ENCODE measurements around the gene SORT1. TPM values are rescaled to one million over a fixed set of nuclear protein-coding genes. Genes with fewer than 3 reads are reported as not detected.
A peak's percentile ranks its signal among the peaks of the same experiment; 100 is the strongest.
"Not testable (repeated sequence)": the region's sequence is repeated elsewhere in the genome, so short reads cannot be mapped to it uniquely, and the experiment has no call there.

SORT1 gene
- total RNA-seq, 1 donor from 2014 or later = 48.2 TPM

DNA sequence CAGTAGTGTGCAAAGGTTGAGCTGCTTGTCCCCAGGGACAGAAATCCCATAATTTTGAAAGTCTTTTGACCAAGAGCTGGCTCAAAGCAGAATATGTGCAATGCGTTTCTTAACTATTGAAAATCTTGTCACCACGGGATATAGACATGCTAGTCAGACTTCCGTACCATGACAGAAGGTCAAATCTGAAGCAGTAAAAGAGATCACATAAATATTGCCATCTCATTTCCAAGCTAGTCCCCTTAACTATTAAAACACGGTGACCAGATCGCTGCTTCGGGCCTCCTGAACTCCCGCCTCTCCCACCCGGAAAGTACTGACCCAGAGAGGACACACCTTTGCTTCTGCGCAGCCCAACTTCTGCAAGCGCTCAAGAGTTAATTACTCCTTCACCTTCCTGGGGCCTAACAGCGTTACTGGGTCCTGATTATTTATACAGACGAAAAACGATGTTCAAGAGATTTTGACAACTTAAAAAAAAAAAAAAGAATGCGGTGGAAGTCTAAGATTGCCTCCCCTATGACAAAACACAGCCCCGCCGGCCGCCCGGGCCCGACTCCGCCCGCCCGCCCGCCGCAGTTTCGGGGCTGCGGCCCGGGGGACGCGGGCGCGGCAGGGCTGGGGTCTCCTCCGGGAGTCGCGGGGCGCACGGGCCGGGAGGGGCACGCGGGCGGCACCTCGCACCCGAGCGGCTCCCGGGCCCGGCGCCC is 692 bp downstream of the SORT1 start:
- DNase-seq = no peak

DNA sequence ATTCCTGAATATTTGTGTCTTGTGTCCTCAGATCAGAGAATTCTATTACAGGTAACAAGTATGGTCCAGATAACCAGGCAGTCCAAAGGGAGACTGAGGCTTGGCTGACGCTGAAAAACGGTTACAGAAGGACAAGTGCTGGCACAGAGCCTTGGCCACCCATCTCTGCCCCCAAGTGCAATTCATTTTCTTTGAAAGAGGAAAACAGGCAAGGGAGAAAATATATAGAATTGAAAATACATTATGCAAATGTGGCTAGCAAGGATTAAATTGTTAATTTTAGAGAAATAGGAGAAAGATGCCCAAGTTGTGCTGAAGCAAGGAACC is 1.2 kb downstream of the SORT1 start:
- no peak for DNase-seq

DNA sequence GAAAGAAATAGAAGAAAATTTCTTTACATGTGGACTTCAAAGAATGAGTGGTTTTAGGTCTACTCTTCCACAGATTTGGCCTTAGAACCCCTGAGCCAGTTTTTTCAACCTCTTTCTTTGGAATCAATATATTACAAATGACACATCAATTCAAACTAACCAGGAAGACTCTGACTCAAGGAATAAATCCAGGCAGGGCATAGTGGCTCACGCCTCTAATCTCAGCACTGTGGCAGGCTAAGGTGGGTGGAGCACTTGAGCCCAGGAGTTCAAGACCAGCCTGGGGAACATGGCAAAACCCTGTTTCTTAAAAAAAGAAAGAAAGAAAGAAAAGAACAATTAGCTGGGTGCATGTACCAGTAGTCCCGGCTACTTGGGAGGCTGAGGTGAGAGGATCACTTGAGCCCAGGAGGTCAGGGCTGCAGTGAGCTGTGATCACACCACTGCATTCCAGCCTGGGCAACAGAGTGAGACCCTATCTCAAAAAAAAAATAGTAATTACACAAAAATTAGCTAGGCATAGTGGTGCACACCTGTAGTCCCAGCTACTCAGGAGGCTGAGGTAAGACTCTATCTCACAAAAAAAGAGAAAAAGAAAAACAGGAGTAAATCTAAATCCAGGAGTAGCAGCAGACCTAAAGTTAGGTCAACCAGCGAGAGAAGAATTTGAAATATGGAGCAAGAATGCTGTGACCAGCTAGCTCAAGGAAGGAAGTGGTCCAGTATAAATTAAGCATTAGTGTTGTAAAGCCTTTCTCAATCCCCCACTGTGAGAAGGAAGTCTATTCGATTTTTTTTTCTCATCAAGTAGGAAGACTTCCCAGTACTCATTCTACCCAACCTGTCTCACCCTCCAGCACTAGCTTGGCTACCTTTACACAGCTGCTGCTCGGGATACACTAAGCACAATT is 1.9 kb downstream of the SORT1 start:
- DNase-seq = no peak

DNA sequence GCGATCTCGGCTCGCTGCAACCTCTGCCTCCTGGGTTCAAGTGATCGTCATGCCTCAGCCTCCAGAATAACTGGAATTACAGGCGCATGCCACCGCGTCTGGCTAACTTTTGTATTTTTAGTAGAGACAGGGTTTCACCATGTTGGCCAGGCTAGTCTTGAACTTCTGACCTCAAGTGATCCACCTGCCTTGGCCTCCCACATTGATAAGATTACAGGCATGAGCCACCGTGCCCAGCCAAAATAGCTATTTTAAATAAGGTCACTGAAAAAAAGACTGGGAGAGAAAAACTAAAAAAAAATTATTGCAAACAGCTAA is 2.5 kb downstream of the SORT1 start:
- DNase-seq = not testable (repeated sequence)

DNA sequence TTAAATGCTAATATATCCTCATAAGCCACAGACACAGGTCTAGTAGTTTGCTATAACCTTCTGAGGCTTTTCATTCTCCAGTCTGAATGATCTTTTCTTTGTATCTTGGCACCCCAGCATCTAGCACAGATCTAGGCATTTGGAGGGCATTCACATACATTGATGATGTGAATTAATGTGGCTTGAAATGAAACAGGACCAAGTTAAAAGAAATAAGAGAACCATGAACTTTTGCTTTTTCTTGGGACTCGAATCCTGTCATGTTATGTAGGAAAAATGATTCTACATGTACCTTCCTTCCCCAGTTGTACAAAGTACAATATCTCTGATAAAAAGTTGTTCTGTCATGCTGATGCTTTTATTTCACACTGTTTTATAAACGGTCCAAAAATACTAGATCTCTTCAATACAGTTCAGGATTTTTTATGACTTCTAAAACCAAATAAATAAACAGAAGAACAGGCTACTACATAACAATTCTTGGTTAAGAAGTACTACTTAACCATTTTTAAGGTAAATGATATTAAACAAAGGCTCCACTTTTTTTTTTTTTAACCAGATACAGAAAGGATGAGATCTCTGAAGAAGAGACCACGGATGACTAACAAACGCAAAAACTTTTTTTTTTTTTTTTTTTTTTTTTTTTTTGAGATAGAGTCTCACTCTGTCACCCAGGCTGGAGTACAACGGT is 3.0 kb downstream of the SORT1 start:
- no peak for DNase-seq

DNA sequence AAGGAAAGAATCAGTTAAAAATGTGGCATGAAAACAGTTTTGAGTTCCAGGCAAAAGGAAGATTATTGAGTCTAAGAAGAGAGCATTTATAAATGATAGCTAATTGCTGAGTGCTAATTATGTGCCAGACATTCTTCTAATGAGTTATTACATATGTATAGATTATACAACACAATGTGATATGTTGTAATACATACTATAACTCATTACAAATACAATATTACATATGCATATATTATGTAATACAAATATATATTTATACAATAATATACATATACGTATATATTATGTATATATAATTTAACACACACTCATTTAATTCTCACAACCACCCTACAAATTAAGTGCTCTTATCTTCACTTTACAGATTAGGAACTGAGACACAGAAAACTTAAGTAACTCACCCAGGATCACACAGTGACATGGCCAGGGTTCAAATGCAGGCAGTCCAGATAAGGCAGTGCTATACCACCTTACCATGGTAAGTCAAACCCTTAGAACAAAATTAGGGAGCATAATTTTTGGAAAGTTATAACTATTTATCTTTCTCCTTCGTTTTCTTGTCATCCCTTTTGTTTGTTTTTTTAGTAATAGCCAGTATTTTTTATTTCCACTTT is 4.0 kb downstream of the SORT1 start:
- DNase-seq = no peak

DNA sequence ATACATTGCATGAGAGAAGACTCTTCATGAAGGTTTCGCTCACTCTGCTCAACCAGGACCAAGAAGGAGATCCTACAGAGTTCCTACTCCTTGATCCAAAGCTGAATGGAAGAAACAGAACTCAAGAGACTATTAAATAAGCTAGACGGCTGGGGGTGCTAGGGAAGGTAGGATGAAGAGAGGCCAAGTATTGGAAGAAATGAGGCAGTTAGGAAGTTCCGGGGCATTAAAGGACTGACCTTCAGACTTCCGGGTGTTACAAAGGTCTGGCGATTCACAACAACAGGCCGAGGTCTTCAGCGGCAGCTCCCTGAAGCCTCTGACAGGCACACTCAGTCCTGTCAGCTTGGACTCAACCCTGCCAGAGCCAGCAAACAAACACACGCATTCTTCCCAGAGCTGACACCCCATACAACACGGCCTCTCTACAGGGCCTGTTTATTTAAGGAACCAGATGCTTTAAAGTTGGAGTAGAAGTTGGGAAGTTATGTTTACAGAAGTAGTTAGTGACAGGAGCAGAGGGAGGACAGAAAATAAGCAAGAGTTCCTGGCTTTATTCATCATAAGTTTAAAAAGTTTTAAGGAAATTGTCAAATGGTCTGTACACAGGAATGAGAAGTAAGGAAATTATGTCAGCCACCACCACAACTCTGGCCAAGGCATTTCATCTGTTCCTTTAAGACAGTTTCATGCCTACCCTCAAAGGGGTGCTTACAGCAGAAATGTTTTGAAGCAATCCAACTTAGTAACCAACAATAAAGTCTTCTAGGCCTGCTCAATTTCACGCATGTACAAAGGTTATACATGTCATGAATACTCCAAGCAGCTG is 4.7 kb downstream of the SORT1 start:
- DNase-seq = peak; percentile 54

DNA sequence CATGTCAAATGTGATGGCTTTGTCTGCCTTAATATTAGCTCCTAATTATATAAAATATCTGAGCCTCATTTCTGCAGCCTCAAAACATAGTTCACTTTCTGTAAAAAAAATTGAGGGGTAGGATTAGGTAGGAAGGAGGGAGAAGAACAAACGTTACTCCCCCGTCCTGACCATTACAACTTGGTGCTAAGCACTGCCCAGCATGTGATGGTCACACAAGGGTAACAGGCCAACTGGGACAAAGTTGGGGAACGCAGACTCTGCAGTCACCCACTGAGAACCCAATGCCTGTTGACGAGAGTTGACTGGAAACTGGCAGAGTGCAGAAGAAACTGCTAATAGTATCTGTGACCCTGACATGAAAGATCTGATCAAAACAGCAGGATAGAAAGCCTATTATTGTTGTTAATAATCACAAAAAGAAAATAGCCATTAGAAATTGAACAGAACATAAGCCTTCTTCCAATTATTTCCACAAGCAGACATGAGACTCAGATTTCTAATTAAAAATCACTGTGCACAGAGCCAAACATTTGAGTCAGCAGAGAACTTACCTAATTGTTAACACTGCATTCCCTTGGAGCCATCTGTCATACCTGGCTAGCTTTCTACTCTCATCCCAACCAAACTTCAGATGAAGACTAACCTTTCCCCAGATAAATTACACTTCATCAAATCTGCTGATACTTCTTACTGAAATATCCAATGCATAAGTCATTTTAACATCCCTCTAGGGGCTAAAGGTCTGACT is 5.5 kb downstream of the SORT1 start:
- no peak for DNase-seq

DNA sequence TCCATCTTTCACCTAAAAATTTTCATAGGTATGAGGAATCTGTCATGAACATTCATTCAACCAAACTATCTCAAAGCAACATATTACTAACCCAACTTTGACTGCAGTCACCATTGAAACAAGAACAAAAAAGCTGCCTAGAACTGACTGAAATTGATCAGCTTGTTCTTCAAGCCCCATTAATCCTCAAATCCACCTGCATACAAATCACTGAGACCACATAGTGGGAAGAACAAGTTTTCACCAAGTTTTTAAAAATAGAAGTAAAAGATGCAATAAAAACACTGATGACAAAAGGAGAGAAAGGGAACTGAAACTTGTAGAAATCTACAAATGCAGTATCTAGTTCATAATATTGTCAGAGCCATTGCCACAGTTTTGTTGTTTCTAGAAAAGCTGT is 6.1 kb downstream of the SORT1 start:
- DNase-seq = no peak

DNA sequence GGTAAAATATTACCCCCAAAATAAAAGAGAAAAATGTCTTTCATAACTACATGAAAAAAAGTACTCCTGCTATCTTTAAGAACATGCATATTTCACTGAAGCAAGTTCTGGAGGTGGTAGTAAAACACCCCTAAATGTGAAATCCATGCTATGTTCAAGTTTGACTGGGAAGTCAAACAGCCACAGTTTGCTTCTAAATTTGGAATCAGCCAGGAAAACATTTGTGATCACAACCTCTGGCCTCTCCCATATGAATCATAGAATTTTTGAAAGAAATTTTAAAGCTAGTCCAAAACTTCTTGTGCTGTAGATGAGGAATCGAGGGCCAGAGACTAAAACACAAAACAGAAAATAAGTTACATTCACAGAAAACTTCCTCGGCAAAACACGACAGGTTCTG is 6.6 kb downstream of the SORT1 start:
- DNase-seq = no peak

DNA sequence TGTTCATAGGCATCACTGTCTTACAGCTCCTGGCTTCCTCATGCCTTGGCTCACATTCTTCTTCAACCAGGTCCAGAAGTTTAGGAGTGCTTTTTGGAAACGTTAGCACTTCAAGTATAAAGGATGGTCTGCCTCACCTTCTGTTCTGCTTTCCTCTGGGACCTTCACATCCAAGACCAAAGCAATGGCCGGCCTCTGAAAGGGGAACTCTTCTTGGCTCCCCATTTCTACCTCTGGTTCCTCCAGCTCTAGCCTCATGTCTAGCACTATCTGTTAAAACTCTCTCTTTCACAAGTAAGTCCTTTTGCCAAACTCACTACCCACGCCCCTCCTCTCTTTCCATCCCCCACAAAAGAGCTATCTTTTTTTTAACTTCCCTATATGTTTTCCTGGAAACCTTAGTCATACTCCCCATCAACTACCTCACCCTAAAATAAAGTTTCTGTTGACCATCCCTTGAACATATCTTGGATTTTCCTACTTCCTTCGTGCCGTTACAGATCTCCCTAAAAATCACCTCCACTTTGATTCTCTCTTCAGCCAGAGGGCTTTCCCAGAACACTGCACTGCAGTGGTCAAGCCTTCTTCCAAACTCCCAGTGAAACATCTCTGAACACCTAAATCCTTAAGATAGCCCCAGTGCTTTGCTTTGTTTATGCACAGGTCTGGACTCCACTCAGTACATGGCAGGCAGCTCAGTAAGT is 7.9 kb downstream of the SORT1 start:
- no peak for DNase-seq

DNA sequence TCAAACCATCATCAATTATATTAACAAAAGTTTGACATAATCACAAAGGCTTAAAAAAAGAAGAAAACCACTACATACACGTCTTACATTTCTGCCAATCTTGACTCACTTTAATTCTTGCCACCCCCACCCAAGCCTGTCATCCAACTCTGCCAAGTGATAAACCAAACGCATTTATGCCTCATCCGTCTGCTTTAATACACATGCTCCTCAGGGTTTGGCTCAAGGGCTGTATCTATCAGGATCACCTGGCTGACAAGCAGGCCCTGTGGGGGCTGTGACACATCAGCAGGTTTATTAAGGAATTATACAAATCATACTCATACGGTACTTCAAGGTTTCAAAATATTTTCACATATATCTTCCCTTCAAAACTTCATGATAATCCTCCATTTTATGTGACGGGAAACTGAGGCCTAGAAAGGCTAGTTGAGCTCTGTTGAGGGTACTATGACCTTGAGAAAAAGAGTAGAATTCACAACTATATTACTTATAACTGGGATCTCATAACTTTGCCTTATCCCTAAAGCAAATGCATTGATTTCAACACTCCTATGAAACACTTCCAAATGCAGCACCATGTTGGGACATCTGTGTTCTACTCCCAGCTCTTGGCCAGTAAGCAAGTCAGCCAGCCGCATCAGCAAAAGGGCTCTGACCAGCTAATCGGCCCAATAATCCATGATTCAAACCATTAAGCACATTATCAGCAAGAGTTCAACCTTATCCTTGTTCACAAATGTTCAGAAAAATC is 8.7 kb downstream of the SORT1 start:
- no peak for DNase-seq

DNA sequence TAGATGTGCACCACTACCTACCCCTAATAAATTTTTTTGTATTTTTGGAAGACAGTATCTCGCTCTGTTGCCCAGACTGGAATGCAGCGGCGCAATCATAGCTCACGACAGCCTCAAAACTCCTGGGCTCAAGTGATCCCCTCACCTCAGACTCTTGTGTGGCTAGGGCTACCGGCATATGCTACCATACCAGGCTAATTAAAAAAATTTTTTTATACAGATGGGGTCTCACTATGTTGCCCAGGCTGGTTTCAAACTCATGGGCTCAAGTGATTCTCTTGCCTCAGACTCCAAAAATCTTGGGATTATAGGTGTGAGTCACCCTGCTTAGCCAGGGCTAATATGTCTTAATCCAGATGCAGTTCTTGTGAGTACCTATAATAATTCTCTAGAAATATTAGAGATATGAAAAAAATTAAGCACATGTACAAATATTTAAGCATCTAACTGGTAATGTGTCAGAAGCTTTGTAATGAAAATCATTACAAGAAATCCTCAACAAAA is 9.5 kb downstream of the SORT1 start:
- DNase-seq = no peak

DNA sequence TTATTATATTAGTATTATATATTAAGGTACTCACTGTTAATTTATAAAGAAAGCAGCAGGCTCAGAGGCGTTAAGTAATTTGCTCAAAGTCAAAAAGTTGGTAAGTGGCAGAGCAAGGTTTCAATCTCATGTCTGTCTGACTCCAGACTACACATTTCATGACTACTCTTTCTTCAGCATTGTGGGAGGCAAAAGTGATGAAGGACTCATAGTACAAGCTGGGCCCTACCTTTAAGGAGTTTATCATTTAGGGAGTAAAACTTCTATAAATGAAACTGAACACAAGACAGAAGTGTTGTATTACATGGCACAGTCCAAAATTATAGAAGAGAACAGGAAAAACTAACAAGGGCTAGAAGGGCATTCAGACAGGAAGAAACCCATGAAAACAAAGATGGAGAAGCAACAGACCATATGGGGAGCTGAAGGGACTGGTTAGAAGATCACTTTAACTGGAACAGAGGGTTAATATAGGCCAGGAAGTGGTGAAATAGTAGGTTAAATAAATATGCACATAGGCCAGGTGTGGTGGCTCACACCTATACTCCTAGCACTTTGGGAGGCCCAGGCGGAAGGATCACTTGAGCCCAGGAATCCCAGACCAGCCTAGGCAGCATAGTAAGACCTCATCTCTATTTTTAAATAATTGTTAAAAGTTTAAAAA is 11.5 kb downstream of the SORT1 start:
- DNase-seq = no peak

DNA sequence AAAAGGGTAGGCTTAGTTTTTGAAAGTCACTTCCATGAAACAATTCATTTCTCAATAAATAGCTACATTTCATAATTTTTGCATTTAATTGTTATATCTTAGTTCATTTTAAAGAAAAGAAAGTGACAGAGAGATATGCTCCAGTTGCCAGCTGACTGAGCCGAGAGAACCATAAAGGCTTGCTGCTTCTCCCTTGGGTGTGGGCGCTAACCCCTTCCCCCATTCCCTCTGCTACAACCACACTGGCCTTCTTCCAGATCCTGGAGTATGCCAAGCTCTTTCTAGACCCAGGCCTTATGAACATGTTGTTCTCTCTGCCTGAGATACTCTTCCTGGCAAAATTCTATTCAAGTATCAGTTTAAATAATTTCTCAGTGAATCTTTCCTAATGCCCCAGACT is 12.3 kb downstream of the SORT1 start:
- peak; percentile 59 for DNase-seq

DNA sequence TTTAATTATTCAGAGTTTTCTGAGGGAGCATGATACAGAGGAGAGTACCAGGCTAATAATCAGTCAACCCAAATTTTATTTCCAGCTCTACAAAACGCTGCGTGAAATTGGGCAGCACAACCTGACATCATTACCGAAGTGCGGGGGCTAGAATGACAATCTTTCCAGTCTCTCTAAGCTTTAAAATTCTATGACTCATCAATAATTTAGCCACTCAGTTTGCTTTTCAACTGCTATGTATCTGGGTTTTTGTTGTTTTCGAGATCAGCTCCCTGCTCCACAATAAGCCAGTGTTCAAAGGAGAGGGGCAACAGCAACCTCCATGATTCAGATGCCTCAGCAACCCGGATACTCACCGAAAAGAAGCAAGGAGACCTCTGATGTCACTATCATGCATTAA is 13.9 kb downstream of the SORT1 start:
- no peak for DNase-seq

DNA sequence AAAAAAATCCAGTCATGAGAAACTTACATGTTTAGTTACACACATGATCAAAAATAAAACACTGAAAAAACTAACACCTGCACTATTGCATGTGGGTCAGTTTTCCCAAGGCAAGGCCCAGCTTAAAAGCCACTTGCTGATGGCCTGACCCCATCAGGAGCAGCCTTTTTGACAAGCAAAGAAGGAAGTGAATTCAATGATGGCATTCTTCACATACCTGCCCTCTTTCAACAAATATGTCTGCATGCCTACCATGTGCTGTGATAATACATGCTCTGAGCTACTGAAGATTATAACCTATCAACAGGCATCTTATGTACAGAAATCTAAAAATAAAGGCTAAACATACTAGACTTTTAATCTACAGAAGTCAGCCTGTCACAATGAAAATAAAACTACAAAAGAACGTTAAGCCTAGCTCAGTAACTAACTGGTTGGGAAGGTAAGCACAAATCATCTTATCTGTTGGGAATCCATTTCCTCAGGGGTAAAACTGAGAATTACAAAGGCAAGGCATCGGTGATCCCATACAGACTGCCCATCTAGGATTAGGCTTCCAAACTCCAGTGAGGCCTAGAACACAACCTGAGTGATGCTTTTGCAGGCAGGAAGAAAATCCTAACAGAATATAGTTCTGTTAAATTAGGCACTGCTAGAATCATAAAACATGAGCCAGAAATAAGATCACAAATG is 14.5 kb downstream of the SORT1 start:
- no peak for DNase-seq

DNA sequence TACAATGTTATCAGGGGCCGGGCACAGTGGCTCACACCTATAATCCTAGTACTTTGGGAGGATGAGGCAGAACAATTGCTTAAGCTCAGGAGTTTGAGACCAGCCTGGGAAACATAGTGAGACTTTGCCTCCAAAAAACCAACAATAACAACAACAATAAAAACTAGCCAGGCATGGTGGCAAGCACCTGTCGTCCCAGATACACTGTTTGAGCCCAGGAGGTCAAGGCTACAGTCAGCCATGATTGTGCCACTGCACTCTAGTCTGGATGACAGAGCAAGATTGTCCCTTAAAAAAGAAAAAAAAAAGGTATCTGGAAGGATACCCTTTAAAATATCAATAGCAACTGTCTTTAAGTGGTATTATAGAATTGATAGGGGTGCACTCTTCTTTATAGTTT is 16.1 kb downstream of the SORT1 start:
- DNase-seq = no peak

DNA sequence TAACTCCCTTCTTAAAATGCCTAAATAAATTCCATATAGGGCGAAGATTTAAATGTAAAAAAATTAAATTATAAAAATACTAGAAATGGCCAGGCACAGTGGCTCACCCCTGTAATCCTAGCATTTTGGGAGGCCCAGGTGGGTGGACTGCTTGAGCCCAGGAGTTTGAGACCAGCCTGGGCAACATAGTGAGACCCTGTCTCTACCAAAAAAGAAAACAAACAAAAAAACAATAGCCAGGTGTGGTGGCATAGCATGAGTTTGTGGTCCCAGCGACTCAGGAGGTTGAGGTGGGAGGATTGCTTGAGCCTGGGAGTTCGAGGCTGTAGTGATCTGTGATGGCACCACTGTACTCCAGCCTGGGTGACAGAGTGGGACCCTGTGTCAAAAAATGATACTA is 17.8 kb downstream of the SORT1 start:
- no peak for DNase-seq

Data from occipital lobe (tissue), 2 donors.